Nephron progenitor cell (in vitro differentiated cells): Measurements from ENCODE around the gene YWHAG.
A peak's percentile ranks its signal among the peaks of the same experiment; 100 is the strongest.

Experiments used
- DNase-seq: peaks from one replicate; pipeline ENCODE4 v3.0.0; 2021
- H3K27ac Mint-ChIP-seq: 2 replicates; pipeline ENCODE4 v1.8.0; 2021; ENCODE audit warnings: mild to moderate bottlenecking, moderate library complexity, mixed read lengths
- H3K27me3 Mint-ChIP-seq: 2 replicates; pipeline ENCODE4 v1.8.0; 2021; ENCODE audit warnings: mild to moderate bottlenecking, low read depth, mixed read lengths; ENCODE audit not compliant: poor library complexity
- H3K36me3 Mint-ChIP-seq: 2 replicates; pipeline ENCODE4 v1.8.0; 2021; ENCODE audit warnings: low read depth, mixed read lengths
- H3K4me1 Mint-ChIP-seq: 2 replicates; pipeline ENCODE4 v1.8.0; 2021; ENCODE audit warnings: mixed read lengths
- H3K4me3 Mint-ChIP-seq: 2 replicates; pipeline ENCODE4 v1.8.0; 2021; ENCODE audit warnings: mild to moderate bottlenecking, moderate library complexity, mixed read lengths
- H3K9me3 Mint-ChIP-seq: 2 replicates; pipeline ENCODE4 v1.8.0; 2021; ENCODE audit warnings: mild to moderate bottlenecking, moderate library complexity, mixed read lengths
- CTCF ChIP-seq: fragments of 200-600 bp; sonication (generic); IDR thresholded peaks from 2 replicates; pipeline ENCODE4 v1.5.0; 2021; ENCODE audit warnings: antibody characterized with exemption

The YWHAG gene

GRCh38 chr7:76381814-76382213 is 23.0 kb upstream of the YWHAG start:
- no peaks in the 10 kb centered on the region for H3K9me3 Mint-ChIP-seq
- TF ChIP-seq CTCF: no peak
- H3K4me1 Mint-ChIP-seq: peaks cover 11% of the 10 kb centered on the region
- no peak overlapping the region for H3K4me3 Mint-ChIP-seq
- H3K36me3 Mint-ChIP-seq: no peaks in the 10 kb centered on the region
- H3K27ac Mint-ChIP-seq: no peak overlapping the region
- peaks cover 3% of the 10 kb centered on the region for H3K27me3 Mint-ChIP-seq
- DNase-seq: no peak

- DNase-seq: no peak
Measured at GRCh38 chr7:76380623-76380966, 21.8 kb upstream of the YWHAG start.

GRCh38 chr7:76377186-76377918 is 18.6 kb upstream of the YWHAG start:
- TF ChIP-seq CTCF: no peak
- Mint-ChIP-seq H3K27me3 (peaks cover 8% of the 10 kb centered on the region), H3K27ac (no peak overlapping the region), H3K9me3 (no peaks in the 10 kb centered on the region), H3K4me1 (peaks cover 31% of the 10 kb centered on the region), H3K36me3 (no peaks in the 10 kb centered on the region), H3K4me3 (no peak overlapping the region)
- no peak for DNase-seq

More at GRCh38 chr7:76380623-76380966, 21.8 kb upstream of the YWHAG start:
- TF ChIP-seq CTCF: no peak
- H3K27me3 Mint-ChIP-seq: peaks cover 3% of the 10 kb centered on the region
- peak overlapping the region; percentile 78 for H3K4me3 Mint-ChIP-seq
- no peaks in the 10 kb centered on the region for H3K36me3 Mint-ChIP-seq
- no peaks in the 10 kb centered on the region for H3K9me3 Mint-ChIP-seq
- peak overlapping the region; percentile 83 for H3K27ac Mint-ChIP-seq
- H3K4me1 Mint-ChIP-seq: peaks cover 11% of the 10 kb centered on the region

- no peak for TF ChIP-seq CTCF
- H3K27me3 Mint-ChIP-seq: peaks cover 8% of the 10 kb centered on the region
- no peaks in the 10 kb centered on the region for H3K36me3 Mint-ChIP-seq
- no peak overlapping the region for H3K27ac Mint-ChIP-seq
- H3K9me3 Mint-ChIP-seq: no peaks in the 10 kb centered on the region
- peaks cover 36% of the 10 kb centered on the region for H3K4me1 Mint-ChIP-seq
- H3K4me3 Mint-ChIP-seq: no peak overlapping the region
- no peak for DNase-seq
Measured at GRCh38 chr7:76375251-76375650, 16.5 kb upstream of the YWHAG start.

- no peaks in the 10 kb centered on the region for H3K36me3 Mint-ChIP-seq
- no peaks in the 10 kb centered on the region for H3K9me3 Mint-ChIP-seq
- TF ChIP-seq CTCF: no peak
- H3K27me3 Mint-ChIP-seq: peaks cover 8% of the 10 kb centered on the region
- H3K4me1 Mint-ChIP-seq: peaks cover 34% of the 10 kb centered on the region
- DNase-seq: no peak
- no peak overlapping the region for H3K4me3 Mint-ChIP-seq
- no peak overlapping the region for H3K27ac Mint-ChIP-seq
Measured at GRCh38 chr7:76372984-76373833, 14.4 kb upstream of the YWHAG start.
